Aorta (tissue), 5 donors: ENCODE results near the gene CPT1C. TPM values are rescaled to one million over a fixed set of nuclear protein-coding genes. Genes with fewer than 3 reads are reported as not detected.
"Not testable (repeated sequence)": the region's sequence is repeated elsewhere in the genome, so short reads cannot be mapped to it uniquely, and the experiment has no call there.

Experiments
- ATAC-seq: fragments of 200-7000 bp; cut with Tn5 transposase; one replicate; pipeline ENCODE4 v1.9.1; 2022; ENCODE audit warnings: moderate library complexity; ENCODE audit not compliant: low FRiP score
- DNase-seq, 2 donors: peaks; one replicate each; pipeline ENCODE4 v3.0.0-alpha.2; 2020
- H3K27ac ChIP-seq, 2 donors: one replicate each; pipeline ENCODE4 v1.5.1; 2013; ENCODE audit warnings: low read length in 2 of 2, mild to moderate bottlenecking in 2 of 2, moderate library complexity in 2 of 2, control low read depth in 1 of 2, inconsistent platforms in 1 of 2, low read depth in 1 of 2
- H3K27me3 ChIP-seq, 2 donors: one replicate each; pipeline ENCODE4 v1.6.1; 2013; ENCODE audit warnings: control low read depth in 1 of 2, low read length in 1 of 2, mild to moderate bottlenecking in 1 of 2, moderate library complexity in 1 of 2; ENCODE audit not compliant: insufficient read depth in 2 of 2, control insufficient read depth in 1 of 2
- H3K36me3 ChIP-seq, 2 donors: one replicate each; pipeline ENCODE4 v1.6.1; 2013; ENCODE audit warnings: control low read depth in 1 of 2, low read length in 1 of 2, mild to moderate bottlenecking in 1 of 2; ENCODE audit not compliant: insufficient read depth in 2 of 2, control insufficient read depth in 1 of 2
- H3K4me1 ChIP-seq, 2 donors: one replicate each; pipeline ENCODE4 v1.6.1; 2013; ENCODE audit warnings: low read length in 2 of 2, control low read depth in 1 of 2, mild to moderate bottlenecking in 1 of 2, moderate library complexity in 1 of 2; ENCODE audit not compliant: insufficient read depth in 2 of 2, control insufficient read depth in 1 of 2
- H3K4me3 ChIP-seq, 2 donors: one replicate each; pipeline ENCODE4 v1.5.1; 2013; ENCODE audit warnings: low read length in 2 of 2, control low read depth in 1 of 2, mild to moderate bottlenecking in 1 of 2
- H3K9me3 ChIP-seq: one replicate; pipeline ENCODE4 v1.6.1; 2013; ENCODE audit warnings: mild to moderate bottlenecking, low read length; ENCODE audit not compliant: control insufficient read depth
- WGBS, 2 donors: extraction: QIAGEN DNeasy Blood & Tissue Kit; methylation state at CpG; one replicate each; pipeline ENCODE4 v1.1.7; 2013; 5-methylcytosine and 5-hydroxymethylcytosine counted together
- intact Hi-C, 2 donors: fragments of 100-400 bp; cut with DNase I; formaldehyde crosslinking; loops; one replicate each; pipeline versions ENCODE4 v1.14.2 to v1.15.0; 2022
- polyA plus RNA-seq, 2 donors: library from polyadenylated mRNA; stranded (reverse); fragments of 200-250 nt; gene quantifications; one replicate each; pipeline ENCODE4 v1.2.3, GENCODE V29; 2013
- total RNA-seq, 2 donors: library from RNA; stranded (reverse); fragmentation: NEBNext Ultra II Directional; extraction: Animal tissue kit (Norgen Biotek cat#: 25700); gene quantifications; one replicate each; pipeline ENCODE4 v1.2.1, GENCODE V29; 2021
- donor health status: healthy with polysubstance abuse.
- donor health status: Bipolar disorder and iron deficiency.
- donor health status: DM: no; HTN: no; CAD: no.
- donor health status: DM: no; HTN: no; CAD: no.
- donor health status: DM: yes; HTN: yes; CAD: no.

Gene CPT1C
- total and polyA plus RNA-seq, 4 donors = 1.9 to 24.4 (median 6.1) TPM

DNA sequence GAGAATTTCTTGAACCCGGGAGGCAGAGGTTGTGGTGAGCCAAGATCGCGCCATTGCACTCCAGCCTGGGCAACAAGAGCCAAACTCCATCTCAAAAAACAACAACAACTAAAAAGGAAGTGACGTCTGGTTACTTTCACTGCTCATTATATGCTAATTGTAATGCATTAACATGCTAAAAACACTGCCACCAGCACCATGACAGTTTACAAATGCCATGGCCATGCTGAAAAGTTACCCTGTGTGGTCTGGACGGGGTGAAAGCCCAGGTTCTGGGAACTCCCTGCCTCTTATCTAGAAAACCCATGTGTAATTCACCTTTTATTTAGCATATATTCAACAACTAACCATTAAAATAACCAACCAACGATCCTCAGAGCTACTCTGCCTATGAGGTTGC is 28.1 kb downstream of the CPT1C start:
- Histone ChIP-seq H3K9me3 (no peaks in the 10 kb centered on the region), H3K4me3 (no peak overlapping the region), H3K27ac (no peak overlapping the region), H3K27me3 (no peaks in the 10 kb centered on the region), H3K36me3 (no peaks in the 10 kb centered on the region), H3K4me1 (no peaks in the 10 kb centered on the region)
- ATAC-seq (no peak), DNase-seq (no peak)
- intact Hi-C loops = no loop called here
- 80 to 82% methylated on average over 6 of the region's 6 CpGs for WGBS, 2 donors

DNA sequence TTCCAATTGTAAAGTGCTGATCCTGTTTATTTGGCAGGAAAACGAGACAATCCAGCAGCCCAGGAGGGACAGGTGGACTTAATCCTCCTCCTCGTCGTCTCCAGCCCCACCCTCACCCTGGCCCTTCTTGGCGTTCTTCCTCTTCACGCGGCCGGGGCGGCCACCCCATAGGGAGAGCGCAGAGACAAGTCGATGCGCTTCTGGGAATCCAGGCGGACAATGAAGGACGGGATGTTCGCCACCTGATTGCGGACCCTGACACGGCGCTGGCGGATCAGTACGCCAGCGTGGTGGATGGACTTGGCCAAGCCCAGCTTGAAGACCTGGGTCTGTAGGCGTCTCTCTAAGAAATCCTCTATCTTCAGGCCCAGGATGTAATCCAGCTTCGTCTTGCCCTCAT is 28.5 kb downstream of the CPT1C start:
- H3K4me3 ChIP-seq, intact Hi-C loops, H3K27me3 ChIP-seq, DNase-seq, H3K36me3 ChIP-seq, H3K27ac ChIP-seq, H3K4me1 ChIP-seq, H3K9me3 ChIP-seq, ATAC-seq: not testable (repeated sequence)
- 80 to 88% methylated on average over 22 of the region's 22 CpGs for WGBS, 2 donors

DNA sequence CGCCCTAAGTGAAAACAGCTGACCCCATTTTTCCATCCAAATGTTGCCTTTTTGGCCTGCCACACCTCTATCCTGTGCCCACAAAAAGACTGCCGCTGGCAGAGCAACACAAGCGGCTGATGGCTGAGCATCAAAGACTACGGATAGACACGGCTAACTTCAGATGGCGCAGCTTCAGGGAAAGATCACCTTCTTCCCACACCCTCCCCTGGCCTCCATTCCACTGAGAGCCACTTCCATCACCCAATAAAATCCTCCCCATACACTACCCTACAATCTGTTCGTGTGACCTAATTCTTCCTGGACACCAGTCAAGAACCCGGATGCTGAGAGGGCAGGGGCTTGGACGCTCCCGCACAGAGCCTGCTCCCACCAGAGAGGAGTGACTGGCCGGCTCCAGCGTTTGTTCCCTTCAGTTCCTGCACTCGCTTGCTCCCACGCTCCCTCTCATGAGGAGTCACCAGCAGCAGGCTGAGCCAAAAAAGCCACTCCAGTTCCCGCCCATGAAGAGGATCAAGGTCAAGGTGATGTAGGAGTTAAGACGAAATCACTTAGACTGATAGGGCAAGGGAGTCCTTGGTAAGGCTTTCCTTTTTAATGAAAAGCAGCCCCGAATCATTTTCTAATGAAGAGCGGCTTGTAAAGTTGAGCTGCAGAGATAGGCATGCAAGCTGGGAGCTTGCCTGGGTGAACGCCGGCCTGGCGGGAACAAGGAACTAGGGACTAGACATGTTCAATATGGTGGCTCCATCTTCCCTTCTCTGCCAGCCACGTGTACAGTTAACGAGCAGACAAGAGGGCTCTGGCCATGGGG is 36.5 kb downstream of the CPT1C start:
- peak; percentile 72 to 84 for DNase-seq
- Histone ChIP-seq H3K4me1 (no peaks in the 10 kb centered on the region), H3K4me3 (no peak overlapping the region), H3K27ac (no peak overlapping the region), H3K36me3 (no peaks in the 10 kb centered on the region), H3K27me3 (no peaks in the 10 kb centered on the region), H3K9me3 (no peaks in the 10 kb centered on the region)
- ATAC-seq = peak; percentile 78
- 31 to 33% methylated on average over 23 of the region's 23 CpGs for WGBS, 2 donors
- intact Hi-C loops = no loop called here

DNA sequence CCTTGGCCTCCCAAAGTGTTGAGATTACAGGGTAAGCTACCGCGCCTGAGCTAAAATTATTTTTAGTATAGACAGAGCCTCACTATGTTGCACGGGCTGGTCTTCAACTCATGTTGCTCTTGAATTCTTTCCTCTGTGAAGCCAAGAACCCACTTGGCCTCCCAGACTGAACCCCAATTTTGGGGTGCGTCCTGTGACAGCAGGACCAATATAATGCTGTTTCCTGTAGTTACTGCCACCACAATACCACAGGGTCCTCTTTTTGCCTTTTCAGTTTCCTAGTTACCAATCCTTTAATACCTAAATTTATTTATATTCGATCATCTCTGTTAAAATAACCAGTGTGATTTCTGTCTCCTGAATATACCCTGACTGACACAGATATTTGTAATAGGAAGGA is 39.2 kb downstream of the CPT1C start:
- ATAC-seq = no peak
- WGBS, 2 donors = 82 to 87% methylated on average over 5 of the region's 5 CpGs
- DNase-seq = no peak
- no peaks in the 10 kb centered on the region for H3K9me3 ChIP-seq
- H3K36me3 ChIP-seq = no peaks in the 10 kb centered on the region
- H3K27ac ChIP-seq = no peak overlapping the region
- intact Hi-C loops = no loop called here
- no peaks in the 10 kb centered on the region for H3K27me3 ChIP-seq
- H3K4me3 ChIP-seq = no peak overlapping the region
- no peaks in the 10 kb centered on the region for H3K4me1 ChIP-seq

DNA sequence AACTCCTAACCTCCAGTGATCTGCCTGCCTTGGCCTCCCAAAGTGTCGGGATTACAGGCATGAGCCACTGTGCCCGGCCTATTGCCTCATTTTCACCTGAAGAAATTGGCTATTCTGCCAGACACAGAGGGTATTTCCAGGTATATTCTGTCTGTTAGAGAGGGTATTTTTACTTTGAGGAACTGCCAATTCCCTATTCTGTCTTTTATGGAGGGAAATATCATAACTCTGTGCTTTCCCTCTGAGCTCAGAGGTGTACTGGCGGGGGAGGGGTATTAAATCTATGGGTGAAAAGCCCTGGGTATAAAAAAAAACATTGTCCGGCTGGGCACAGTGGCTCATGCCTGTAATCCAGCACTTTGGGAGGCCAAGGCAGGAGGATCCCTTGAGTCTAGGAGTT is 47.4 kb downstream of the CPT1C start:
- no peak for ATAC-seq

DNA sequence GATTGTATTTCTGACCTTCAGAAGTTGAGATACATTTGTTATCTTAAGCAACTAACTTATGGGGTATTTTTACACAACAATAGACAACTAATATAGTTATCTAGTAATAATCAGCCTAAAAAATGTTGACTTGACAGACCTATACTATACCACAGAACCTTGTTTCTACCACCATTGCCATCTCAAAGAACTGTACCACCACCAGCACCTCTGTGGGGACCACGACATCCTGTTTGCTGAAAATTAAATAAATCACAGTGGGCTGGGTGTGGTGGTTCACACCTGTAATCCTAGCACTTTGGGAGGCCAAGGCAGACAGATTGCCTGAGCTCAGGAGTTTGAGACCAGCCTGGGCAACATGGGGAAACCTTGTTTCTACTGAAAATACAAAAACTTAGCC is 48.2 kb downstream of the CPT1C start:
- no peak overlapping the region for H3K4me3 ChIP-seq
- intact Hi-C loops = no loop called here
- 94 to 95% methylated on average over 1 of the region's 1 CpG for WGBS, 2 donors
- no peaks in the 10 kb centered on the region for H3K36me3 ChIP-seq
- ATAC-seq (no peak), DNase-seq (no peak)
- no peak overlapping the region for H3K27ac ChIP-seq
- no peaks in the 10 kb centered on the region for H3K27me3 ChIP-seq
- no peaks in the 10 kb centered on the region for H3K9me3 ChIP-seq
- H3K4me1 ChIP-seq = no peaks in the 10 kb centered on the region

More for the DNA sequence above, 47.4 kb downstream of the CPT1C start:
- H3K27me3 ChIP-seq = no peaks in the 10 kb centered on the region
- H3K4me3 ChIP-seq = no peak overlapping the region
- intact Hi-C loops = no loop called here
- DNase-seq = no peak
- WGBS, 2 donors = 83 to 84% methylated on average over 4 of the region's 4 CpGs
- no peak overlapping the region for H3K27ac ChIP-seq
- H3K9me3 ChIP-seq = no peaks in the 10 kb centered on the region
- H3K36me3 ChIP-seq = no peaks in the 10 kb centered on the region
- no peaks in the 10 kb centered on the region for H3K4me1 ChIP-seq

DNA sequence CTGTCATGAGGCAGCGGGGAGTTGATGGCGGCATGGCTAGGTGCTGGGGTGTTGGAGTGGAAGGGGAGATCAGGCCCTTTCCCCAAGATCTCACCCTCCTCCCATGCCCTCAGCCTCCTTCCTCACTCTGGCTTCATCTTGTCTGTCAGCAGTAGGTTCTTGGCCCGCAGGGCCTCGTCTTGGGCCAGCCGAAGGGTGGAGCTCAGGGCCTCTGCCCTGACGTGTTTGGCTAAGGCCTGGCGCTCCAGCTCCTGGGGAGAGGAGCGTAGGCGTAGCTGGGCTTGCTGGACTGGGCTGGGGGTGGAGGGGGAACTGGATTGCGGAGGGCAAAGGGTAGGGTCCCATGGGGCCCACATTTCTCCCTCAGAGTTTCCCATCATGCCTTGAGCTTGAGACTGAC is 49.0 kb downstream of the CPT1C start:
- no peaks in the 10 kb centered on the region for H3K36me3 ChIP-seq
- H3K27ac ChIP-seq = no peak overlapping the region
- WGBS, 2 donors = 78 to 82% methylated on average over 10 of the region's 10 CpGs
- H3K27me3 ChIP-seq = no peaks in the 10 kb centered on the region
- H3K4me3 ChIP-seq = no peak overlapping the region
- no peaks in the 10 kb centered on the region for H3K9me3 ChIP-seq
- no peaks in the 10 kb centered on the region for H3K4me1 ChIP-seq
- ATAC-seq = no peak
- no peak for DNase-seq
- intact Hi-C loops = no loop called here

DNA sequence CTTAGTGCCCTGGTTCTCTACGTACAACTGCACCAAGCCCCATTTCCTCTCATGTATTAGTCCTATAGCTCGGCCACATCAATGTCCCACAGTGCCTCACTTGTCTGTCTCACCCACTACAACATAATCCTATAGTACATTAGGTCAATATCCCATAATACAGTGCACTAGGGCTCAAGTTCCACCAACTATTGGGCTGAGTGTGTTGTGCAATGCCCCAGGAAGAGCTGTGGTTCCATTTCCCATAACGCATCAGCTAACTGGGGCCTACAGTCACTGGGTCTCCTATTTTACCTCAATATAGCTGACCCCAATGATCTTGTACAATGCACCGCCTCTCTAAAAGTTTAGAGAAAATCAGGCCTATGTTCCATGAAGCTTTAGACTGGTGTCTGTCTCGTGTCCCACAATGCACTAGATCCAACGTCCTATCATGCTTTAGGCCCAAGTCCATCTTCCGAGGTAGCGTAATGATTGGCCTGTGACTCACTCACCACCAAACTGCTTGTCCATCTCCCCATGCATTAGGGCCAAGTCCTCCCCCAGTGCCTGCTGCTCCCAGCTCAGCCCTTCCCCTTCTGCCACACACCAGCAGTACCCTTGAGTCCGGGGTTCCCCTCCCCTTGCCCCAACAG is 50.4 kb downstream of the CPT1C start:
- Histone ChIP-seq H3K4me1 (no peaks in the 10 kb centered on the region), H3K27me3 (no peaks in the 10 kb centered on the region), H3K9me3 (no peaks in the 10 kb centered on the region), H3K4me3 (no peak overlapping the region), H3K36me3 (no peaks in the 10 kb centered on the region), H3K27ac (no peak overlapping the region)
- 86 to 91% methylated on average over 9 of the region's 9 CpGs for WGBS, 2 donors
- intact Hi-C loops = no loop called here
- ATAC-seq (no peak), DNase-seq (no peak)

DNA sequence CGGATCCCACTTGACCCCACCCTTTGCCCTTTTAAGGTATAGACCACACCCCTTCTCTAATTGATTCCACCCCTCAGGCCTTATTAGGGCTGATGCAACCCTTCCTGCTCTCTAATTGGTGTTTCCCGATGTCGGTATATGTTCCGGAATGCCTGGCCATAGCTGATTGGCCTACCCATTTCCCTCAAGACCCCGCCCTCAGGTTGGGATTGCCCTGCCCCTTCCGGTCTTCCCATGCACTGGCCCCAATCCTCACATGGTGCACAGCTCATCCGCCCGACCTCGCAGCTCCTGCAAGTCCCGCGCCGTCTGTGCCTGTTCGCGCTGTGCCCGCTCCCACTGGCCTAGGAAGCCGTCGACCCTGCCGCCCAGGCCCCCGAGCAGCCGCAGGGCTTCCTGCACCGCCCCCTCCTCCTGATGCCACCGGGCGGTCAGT is 54.0 kb downstream of the CPT1C start:
- WGBS, 2 donors = 91 to 95% methylated on average over 23 of the region's 23 CpGs
- ATAC-seq (no peak), DNase-seq (no peak)
- Histone ChIP-seq H3K4me3 (no peak overlapping the region), H3K27ac (no peak overlapping the region), H3K4me1 (no peaks in the 10 kb centered on the region), H3K27me3 (no peaks in the 10 kb centered on the region), H3K9me3 (no peaks in the 10 kb centered on the region), H3K36me3 (no peaks in the 10 kb centered on the region)
- intact Hi-C loops = no loop called here
